Measurements from ENCODE around the gene LDLR. TPM values are rescaled to one million over a fixed set of nuclear protein-coding genes. Genes with fewer than 3 reads are reported as not detected.

The LDLR gene
- total and polyA plus RNA-seq, 2 of the 4 experiments (the other 2 are of a cell fraction) = 45.2 to 53.8 TPM

GRCh38 chr19:11172576-11172975 lies 83.3 kb downstream of the LDLR start:
- Histone ChIP-seq H3K36me3 (ENCODE audit: control insufficient read depth, insufficient read depth, low read length) (peaks cover 82% of the 10 kb centered on the region), H2AK9ac (replicated peaks; ENCODE audit: low read depth, low read length, poor library complexity) (peak overlapping the region; percentile 71), H3K4me2 (ENCODE audit: low read depth, low read length) (no peak overlapping the region), H3K4ac (ENCODE audit: low read depth, low read length) (no peak overlapping the region), H3K4me3 (ENCODE audit: insufficient read depth, low read depth, low read length) (no peak overlapping the region), H3K14ac (replicated peaks; ENCODE audit: low read depth, low read length) (no peak overlapping the region), H3K4me1 (ENCODE audit: control insufficient read depth, insufficient read depth, low read length) (peaks cover 4% of the 10 kb centered on the region; the same call in 1 of the 2 replicates), H2AFZ (replicated peaks; ENCODE audit: low read length, poor library complexity) (no peak overlapping the region), H3K9me1 (ENCODE audit: insufficient read depth, low read length) (peaks cover 8% of the 10 kb centered on the region; the same call in 1 of the 2 replicates), H3K79me1 (ENCODE audit: low read depth in 1 of 2, low read length in 2 of 2) (peaks cover 22 to 62% of the 10 kb centered on the region in 2 experiments), H3K27ac (ENCODE audit: insufficient read depth, low read length) (no peak overlapping the region), H4K8ac (ENCODE audit: low read depth in 2 of 2, low read length in 2 of 2) (no peak overlapping the region), H4K5ac (ENCODE audit: low read depth, low read length) (no peak overlapping the region), H2BK15ac (ENCODE audit: low read depth, low read length) (no peak overlapping the region), H2BK5ac (ENCODE audit: low read depth, low read length, poor library complexity, severe bottlenecking) (no peak overlapping the region), H3K9ac (ENCODE audit: low read depth, low read length) (no peak overlapping the region), H2BK120ac (ENCODE audit: low read depth, low read length) (no peak overlapping the region), H3K23ac (ENCODE audit: low read depth, low read length) (no peak overlapping the region), H4K20me1 (ENCODE audit: insufficient read depth, low read length) (no peaks in the 10 kb centered on the region; the same call in none of the 2 replicates), H2AK5ac (ENCODE audit: low read depth, low read length) (no peak overlapping the region), H2BK20ac (ENCODE audit: low read depth, low read length) (no peak overlapping the region), H3K9me3 (ENCODE audit: control insufficient read depth, insufficient read depth, low read length) (no peaks in the 10 kb centered on the region), H4K91ac (ENCODE audit: insufficient read depth, low read depth, low read length) (no peak overlapping the region), H3K27me3 (ENCODE audit: control insufficient read depth, insufficient read depth, low read length) (no peaks in the 10 kb centered on the region), H3K18ac (ENCODE audit: low read depth, low read length) (no peak overlapping the region), H3K56ac (ENCODE audit: extremely low read depth, insufficient read depth, low read length) (no peak overlapping the region)
- ChIA-PET CTCF (no interaction called here), POLR2A (ENCODE audit: unreplicated experiment) (no interaction called here)
- DNase-seq = no peak
- TF ChIP-seq RCOR1 (IDR thresholded peaks at IDR 0.05; ENCODE audit: insufficient replicate concordance, low read length) (no peak), CHD1 (IDR thresholded peaks at IDR 0.05; ENCODE audit: low read depth, low read length) (no peak), SMC3 (IDR thresholded peaks at IDR 0.05; ENCODE audit: low read depth, low read length) (no peak), MXI1 (IDR thresholded peaks at IDR 0.05; ENCODE audit: borderline replicate concordance, low read depth, low read length) (no peak), CTCF (conservative IDR thresholded peaks at IDR 0.05; ENCODE audit: low read depth, low read length) (no peak), USF2 (IDR thresholded peaks at IDR 0.05; ENCODE audit: low read depth, low read length) (no peak), CEBPB (IDR thresholded peaks at IDR 0.05; ENCODE audit: low read depth, low read length) (no peak), BHLHE40 (IDR thresholded peaks at IDR 0.05; ENCODE audit: low read depth, low read length) (no peak), MAZ (IDR thresholded peaks at IDR 0.05; ENCODE audit: borderline replicate concordance, low read depth, low read length) (no peak), ELK1 (IDR thresholded peaks at IDR 0.05; ENCODE audit: borderline replicate concordance, low read depth, low read length) (no peak)
- dilution Hi-C loops (cut with HindIII; ENCODE audit: low sequenced_read_pairs, unreplicated experiment) (no loop called here), intact Hi-C loops (cut with micrococcal nuclease) (no loop called here), in situ Hi-C loops (cut with MboI; ENCODE audit: low sequenced_read_pairs) (no loop called here)
- no TSS peak for BruUV-seq (replicated peaks)
- 92% methylated on average over 2 of the region's 6 CpGs; no CpG with 5 or more reads in 1 of the 2 experiments for WGBS, 2 experiments (ENCODE audit: extremely low coverage in 2 of 2, insufficient read length in 1 of 2)
- ATAC-seq (ENCODE audit: low read depth) = no peak
